H1 (cell line): ENCODE data around the gene CASR.

Experiments
- BACH1 ChIP-seq: IDR thresholded peaks from 2 replicates; pipeline ENCODE4 v1.6.1; 2012; ENCODE audit warnings: low read length, improper control_type of control experiment
- EZH2 ChIP-seq: fragments of 200-600 bp; sonication (generic); IDR thresholded peaks from 2 replicates; pipeline ENCODE4 v1.7.1; 2012; ENCODE audit warnings: low read depth, mild to moderate bottlenecking, moderate library complexity, low read length, inconsistent platforms; ENCODE audit not compliant: severe bottlenecking
- GABPA ChIP-seq: IDR thresholded peaks from 2 replicates; pipeline ENCODE4 v1.6.1; 2011; ENCODE audit warnings: mild to moderate bottlenecking, low read length, moderate library complexity, borderline replicate concordance; ENCODE audit not compliant: insufficient read depth
- KDM5A ChIP-seq: fragments of 200-600 bp; IDR thresholded peaks from 2 replicates; pipeline ENCODE4 v1.7.1; 2012; ENCODE audit warnings: mild to moderate bottlenecking, low read length, inconsistent platforms, mixed read lengths
- POLR2A ChIP-seq, 2 experiments: IDR thresholded peaks; 1 replicate in 1 of 2; 2 replicates in 1 of 2; pipeline ENCODE4 v1.6.1; 2011; ENCODE audit warnings: low read depth in 2 of 2, low read length in 2 of 2, mild to moderate bottlenecking in 2 of 2; ENCODE audit errors: control extremely low read depth in 1 of 2
- POLR2AphosphoS5 ChIP-seq: IDR thresholded peaks from 2 replicates; pipeline ENCODE4 v1.6.1; 2011; ENCODE audit warnings: low read depth, low read length
- SUZ12 ChIP-seq: fragments of 200-600 bp; sonication (generic); IDR thresholded peaks from 2 replicates; pipeline ENCODE4 v1.6.1; 2012; ENCODE audit warnings: mild to moderate bottlenecking, inconsistent platforms, low read length, moderate library complexity, mixed read lengths
- TF ChIP-seq, protein P1 (sequence below), 3 experiments: IDR thresholded peaks; 1 replicate in 2 of 3; 2 replicates in 1 of 3; pipeline versions ENCODE4 v1.5.1 to v1.6.1; 2011; ENCODE audit warnings: low read length in 3 of 3, mild to moderate bottlenecking in 3 of 3, inconsistent platforms in 2 of 3, low read depth in 1 of 3, moderate library complexity in 1 of 3; ENCODE audit not compliant: insufficient read depth in 1 of 3; ENCODE audit errors: control extremely low read depth in 1 of 3

DNA sequence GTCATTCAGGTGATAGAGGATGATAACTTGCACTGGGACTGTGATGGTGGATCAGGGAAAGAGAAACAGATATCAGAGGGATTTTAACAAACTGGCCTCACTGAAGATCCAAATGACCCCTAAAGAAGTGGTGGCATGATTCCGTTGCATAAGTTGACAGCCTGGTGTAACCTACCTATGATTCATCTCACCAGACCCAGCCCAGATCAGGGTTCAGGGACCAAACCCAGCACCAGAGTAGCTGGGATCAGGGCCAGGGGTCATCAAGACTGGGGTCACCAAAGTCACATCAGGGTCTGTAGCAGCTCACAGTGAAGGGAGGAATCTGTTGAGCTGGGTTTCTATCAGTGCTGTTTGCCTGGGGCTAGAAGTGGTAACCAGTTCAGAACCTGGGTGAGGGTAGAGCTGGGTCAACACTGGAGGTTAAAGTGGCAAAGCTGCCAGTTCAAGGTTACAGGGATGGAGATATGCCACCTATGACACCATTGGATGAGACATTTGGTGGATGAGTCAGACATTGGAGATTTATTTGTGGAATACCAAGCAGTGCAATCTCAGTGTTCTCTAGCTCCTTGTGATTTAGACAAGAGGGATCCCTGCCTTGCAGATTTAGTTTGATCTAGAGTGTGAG is 35.9 kb downstream of the CASR start:
- TF ChIP-seq POLR2A (IDR thresholded peaks at IDR 0.05; ENCODE audit: control extremely low read depth in 1 of 2, low read depth in 2 of 2, low read length in 2 of 2) (no peak), POLR2AphosphoS5 (no peak), EZH2 (no peak), GABPA (no peak), SUZ12 (no peak), KDM5A (no peak), BACH1 (no peak)
- TF ChIP-seq, protein P1, sequence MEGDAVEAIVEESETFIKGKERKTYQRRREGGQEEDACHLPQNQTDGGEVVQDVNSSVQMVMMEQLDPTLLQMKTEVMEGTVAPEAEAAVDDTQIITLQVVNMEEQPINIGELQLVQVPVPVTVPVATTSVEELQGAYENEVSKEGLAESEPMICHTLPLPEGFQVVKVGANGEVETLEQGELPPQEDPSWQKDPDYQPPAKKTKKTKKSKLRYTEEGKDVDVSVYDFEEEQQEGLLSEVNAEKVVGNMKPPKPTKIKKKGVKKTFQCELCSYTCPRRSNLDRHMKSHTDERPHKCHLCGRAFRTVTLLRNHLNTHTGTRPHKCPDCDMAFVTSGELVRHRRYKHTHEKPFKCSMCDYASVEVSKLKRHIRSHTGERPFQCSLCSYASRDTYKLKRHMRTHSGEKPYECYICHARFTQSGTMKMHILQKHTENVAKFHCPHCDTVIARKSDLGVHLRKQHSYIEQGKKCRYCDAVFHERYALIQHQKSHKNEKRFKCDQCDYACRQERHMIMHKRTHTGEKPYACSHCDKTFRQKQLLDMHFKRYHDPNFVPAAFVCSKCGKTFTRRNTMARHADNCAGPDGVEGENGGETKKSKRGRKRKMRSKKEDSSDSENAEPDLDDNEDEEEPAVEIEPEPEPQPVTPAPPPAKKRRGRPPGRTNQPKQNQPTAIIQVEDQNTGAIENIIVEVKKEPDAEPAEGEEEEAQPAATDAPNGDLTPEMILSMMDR (IDR thresholded peaks at IDR 0.05; ENCODE audit: control extremely low read depth in 1 of 3, insufficient read depth in 1 of 3, low read depth in 1 of 3, low read length in 3 of 3) = no peak
